ENCODE measurements around the gene DBN1. TPM values are rescaled to one million over a fixed set of nuclear protein-coding genes. Genes with fewer than 3 reads are reported as not detected.
A peak's percentile ranks its signal among the peaks of the same experiment; 100 is the strongest.

Gene DBN1
- total and polyA plus RNA-seq, 9 of the 15 experiments (the other 6 are each of a cell fraction or from before 2014, with no cell fraction given) = 0.25 to 87.2 (median 27.9) TPM

- TF ChIP-seq, protein P1, sequence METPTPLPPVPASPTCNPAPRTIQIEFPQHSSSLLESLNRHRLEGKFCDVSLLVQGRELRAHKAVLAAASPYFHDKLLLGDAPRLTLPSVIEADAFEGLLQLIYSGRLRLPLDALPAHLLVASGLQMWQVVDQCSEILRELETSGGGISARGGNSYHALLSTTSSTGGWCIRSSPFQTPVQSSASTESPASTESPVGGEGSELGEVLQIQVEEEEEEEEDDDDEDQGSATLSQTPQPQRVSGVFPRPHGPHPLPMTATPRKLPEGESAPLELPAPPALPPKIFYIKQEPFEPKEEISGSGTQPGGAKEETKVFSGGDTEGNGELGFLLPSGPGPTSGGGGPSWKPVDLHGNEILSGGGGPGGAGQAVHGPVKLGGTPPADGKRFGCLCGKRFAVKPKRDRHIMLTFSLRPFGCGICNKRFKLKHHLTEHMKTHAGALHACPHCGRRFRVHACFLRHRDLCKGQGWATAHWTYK (CRISPR knock-in tag; IDR thresholded peaks at IDR 0.05) = peak; percentile 73
- TF ChIP-seq, protein P2, sequence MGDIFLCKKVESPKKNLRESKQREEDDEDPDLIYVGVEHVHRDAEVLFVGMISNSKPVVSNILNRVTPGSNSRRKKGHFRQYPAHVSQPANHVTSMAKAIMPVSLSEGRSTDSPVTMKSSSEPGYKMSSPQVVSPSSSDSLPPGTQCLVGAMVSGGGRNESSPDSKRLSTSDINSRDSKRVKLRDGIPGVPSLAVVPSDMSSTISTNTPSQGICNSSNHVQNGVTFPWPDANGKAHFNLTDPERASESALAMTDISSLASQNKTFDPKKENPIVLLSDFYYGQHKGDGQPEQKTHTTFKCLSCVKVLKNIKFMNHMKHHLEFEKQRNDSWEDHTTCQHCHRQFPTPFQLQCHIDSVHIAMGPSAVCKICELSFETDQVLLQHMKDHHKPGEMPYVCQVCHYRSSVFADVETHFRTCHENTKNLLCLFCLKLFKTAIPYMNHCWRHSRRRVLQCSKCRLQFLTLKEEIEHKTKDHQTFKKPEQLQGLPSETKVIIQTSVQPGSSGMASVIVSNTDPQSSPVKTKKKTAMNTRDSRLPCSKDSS (IDR thresholded peaks at IDR 0.05; ENCODE audit: low read depth, partially characterized antibody) = no peak
- no peak for TF ChIP-seq ESRRA (IDR thresholded peaks at IDR 0.05; ENCODE audit: borderline replicate concordance, low read depth)
- TF ChIP-seq CC2D1A (IDR thresholded peaks at IDR 0.05) = no peak
- no peak for TF ChIP-seq HIVEP1 (CRISPR knock-in tag; IDR thresholded peaks at IDR 0.05)
- TF ChIP-seq, protein P3, sequence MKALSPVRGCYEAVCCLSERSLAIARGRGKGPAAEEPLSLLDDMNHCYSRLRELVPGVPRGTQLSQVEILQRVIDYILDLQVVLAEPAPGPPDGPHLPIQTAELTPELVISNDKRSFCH (CRISPR knock-in tag; IDR thresholded peaks at IDR 0.05) = no peak
- TF ChIP-seq, protein P3 (tag; IDR thresholded peaks at IDR 0.05) = peak; percentile 64; the same call in 1 of the 2 replicates
- TF ChIP-seq, protein P4, sequence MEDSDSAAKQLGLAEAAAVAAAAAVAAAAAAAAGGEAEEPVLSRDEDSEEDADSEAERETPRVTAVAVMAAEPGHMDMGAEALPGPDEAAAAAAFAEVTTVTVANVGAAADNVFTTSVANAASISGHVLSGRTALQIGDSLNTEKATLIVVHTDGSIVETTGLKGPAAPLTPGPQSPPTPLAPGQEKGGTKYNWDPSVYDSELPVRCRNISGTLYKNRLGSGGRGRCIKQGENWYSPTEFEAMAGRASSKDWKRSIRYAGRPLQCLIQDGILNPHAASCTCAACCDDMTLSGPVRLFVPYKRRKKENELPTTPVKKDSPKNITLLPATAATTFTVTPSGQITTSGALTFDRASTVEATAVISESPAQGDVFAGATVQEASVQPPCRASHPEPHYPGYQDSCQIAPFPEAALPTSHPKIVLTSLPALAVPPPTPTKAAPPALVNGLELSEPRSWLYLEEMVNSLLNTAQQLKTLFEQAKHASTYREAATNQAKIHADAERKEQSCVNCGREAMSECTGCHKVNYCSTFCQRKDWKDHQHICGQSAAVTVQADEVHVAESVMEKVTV (CRISPR knock-in tag; IDR thresholded peaks at IDR 0.05) = no peak
- 0 out of 2 replicates have a peak, but pooled peaks have one; percentile 8 for TF ChIP-seq ZNF764 (CRISPR knock-in tag; IDR thresholded peaks at IDR 0.05; ENCODE audit: low read depth)
- TF ChIP-seq ZBTB17 (CRISPR knock-in tag; IDR thresholded peaks at IDR 0.05) = peak; percentile 82
- TF ChIP-seq HNRNPH1 (optimal IDR thresholded peaks at IDR 0.05; ENCODE audit: low read depth, low read length) = peak; percentile 66
- TF ChIP-seq, protein P5, sequence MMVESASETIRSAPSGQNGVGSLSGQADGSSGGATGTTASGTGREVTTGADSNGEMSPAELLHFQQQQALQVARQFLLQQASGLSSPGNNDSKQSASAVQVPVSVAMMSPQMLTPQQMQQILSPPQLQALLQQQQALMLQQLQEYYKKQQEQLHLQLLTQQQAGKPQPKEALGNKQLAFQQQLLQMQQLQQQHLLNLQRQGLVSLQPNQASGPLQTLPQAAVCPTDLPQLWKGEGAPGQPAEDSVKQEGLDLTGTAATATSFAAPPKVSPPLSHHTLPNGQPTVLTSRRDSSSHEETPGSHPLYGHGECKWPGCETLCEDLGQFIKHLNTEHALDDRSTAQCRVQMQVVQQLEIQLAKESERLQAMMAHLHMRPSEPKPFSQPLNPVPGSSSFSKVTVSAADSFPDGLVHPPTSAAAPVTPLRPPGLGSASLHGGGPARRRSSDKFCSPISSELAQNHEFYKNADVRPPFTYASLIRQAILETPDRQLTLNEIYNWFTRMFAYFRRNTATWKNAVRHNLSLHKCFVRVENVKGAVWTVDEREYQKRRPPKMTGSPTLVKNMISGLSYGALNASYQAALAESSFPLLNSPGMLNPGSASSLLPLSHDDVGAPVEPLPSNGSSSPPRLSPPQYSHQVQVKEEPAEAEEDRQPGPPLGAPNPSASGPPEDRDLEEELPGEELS (CRISPR knock-in tag; IDR thresholded peaks at IDR 0.05; ENCODE audit: borderline replicate concordance) = no peak
- TF ChIP-seq GTF2A2 (tag; IDR thresholded peaks at IDR 0.05) = no peak
These were observed 27.0 kb downstream of the DBN1 start, which contains the start of gene PRR7 (continued) for GRCh38 chr5:177446200-177447065.

Data from K562 (cell line).